Gastrocnemius medialis (tissue), 4 donors: Measurements from ENCODE around the gene MS4A1.

ENCODE experiments used
- CTCF ChIP-seq, 5 experiments: fragments of 450-650 bp in 3 of 5; fragments of 200-600 bp in 2 of 5; sonication (generic) in 2 of 5; IDR thresholded peaks in 4 of 5; conservative IDR thresholded peaks in 1 of 5; 1 replicate in 4 of 5; 2 replicates in 1 of 5; pipeline ENCODE4 v1.5.1; 2016 to 2019; ENCODE audit warnings: antibody characterized with exemption in 5 of 5, mild to moderate bottlenecking in 3 of 5, moderate library complexity in 3 of 5
- POLR2A ChIP-seq, 2 donors: fragments of 450-650 bp; IDR thresholded peaks; one replicate each; pipeline ENCODE4 v1.6.1; 2017; ENCODE audit warnings: antibody characterized with exemption in 2 of 2, mild to moderate bottlenecking in 2 of 2, moderate library complexity in 2 of 2

DNA sequence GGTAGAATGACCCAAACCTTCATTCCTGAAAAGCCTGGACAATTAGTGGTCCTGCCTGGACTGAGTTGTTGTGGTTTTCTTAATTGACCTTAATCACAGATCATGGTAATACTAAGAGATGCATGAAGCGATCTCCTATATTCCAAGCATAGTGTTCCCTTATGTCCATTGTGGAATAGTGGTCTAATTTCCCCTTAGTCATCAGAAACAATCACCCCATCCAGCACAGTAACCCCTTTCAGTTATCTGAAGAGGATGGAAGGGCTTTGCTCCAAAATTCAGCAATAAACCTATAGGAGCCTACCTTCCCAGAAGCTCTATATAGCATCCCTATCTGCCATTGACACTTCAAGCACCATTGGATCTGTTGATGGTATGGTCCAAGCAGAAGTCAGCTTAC is 33.0 kb upstream of the MS4A1 start:
- no peak for TF ChIP-seq CTCF (IDR thresholded peaks at IDR 0.05 in 4 of 5, conservative IDR thresholded peaks at IDR 0.05 in 1 of 5)
- TF ChIP-seq POLR2A (IDR thresholded peaks at IDR 0.05), result no peak
